ENCODE data around the gene ADAMTS17.

DNA sequence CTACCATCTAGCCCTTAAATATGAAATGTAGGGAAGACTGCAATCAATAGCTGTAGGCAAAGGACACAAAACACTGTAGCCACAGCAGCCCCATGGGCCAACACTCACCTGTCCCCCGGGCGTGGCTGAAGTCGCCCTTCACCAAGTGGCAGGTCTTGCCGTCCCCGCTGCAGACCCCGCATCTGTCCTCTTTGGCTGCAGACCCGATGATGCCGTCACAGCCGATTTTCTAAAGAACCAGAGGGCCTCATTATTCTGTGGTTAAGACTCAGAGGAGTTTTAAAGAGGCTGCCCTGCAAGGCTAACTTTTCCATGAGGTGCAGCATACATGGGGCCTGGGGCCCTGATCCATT lies 245.6 kb downstream of the ADAMTS17 start:
- TF ChIP-seq, protein P1, sequence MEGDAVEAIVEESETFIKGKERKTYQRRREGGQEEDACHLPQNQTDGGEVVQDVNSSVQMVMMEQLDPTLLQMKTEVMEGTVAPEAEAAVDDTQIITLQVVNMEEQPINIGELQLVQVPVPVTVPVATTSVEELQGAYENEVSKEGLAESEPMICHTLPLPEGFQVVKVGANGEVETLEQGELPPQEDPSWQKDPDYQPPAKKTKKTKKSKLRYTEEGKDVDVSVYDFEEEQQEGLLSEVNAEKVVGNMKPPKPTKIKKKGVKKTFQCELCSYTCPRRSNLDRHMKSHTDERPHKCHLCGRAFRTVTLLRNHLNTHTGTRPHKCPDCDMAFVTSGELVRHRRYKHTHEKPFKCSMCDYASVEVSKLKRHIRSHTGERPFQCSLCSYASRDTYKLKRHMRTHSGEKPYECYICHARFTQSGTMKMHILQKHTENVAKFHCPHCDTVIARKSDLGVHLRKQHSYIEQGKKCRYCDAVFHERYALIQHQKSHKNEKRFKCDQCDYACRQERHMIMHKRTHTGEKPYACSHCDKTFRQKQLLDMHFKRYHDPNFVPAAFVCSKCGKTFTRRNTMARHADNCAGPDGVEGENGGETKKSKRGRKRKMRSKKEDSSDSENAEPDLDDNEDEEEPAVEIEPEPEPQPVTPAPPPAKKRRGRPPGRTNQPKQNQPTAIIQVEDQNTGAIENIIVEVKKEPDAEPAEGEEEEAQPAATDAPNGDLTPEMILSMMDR (IDR thresholded peaks at IDR 0.05): no peak
- no peak for TF ChIP-seq POLR2A (IDR thresholded peaks at IDR 0.05)
